Measurements from ENCODE around the gene RIPK1.
"Not testable (repeated sequence)": the region's sequence is repeated elsewhere in the genome, so short reads cannot be mapped to it uniquely, and the experiment has no call there.

Gene RIPK1

DNA sequence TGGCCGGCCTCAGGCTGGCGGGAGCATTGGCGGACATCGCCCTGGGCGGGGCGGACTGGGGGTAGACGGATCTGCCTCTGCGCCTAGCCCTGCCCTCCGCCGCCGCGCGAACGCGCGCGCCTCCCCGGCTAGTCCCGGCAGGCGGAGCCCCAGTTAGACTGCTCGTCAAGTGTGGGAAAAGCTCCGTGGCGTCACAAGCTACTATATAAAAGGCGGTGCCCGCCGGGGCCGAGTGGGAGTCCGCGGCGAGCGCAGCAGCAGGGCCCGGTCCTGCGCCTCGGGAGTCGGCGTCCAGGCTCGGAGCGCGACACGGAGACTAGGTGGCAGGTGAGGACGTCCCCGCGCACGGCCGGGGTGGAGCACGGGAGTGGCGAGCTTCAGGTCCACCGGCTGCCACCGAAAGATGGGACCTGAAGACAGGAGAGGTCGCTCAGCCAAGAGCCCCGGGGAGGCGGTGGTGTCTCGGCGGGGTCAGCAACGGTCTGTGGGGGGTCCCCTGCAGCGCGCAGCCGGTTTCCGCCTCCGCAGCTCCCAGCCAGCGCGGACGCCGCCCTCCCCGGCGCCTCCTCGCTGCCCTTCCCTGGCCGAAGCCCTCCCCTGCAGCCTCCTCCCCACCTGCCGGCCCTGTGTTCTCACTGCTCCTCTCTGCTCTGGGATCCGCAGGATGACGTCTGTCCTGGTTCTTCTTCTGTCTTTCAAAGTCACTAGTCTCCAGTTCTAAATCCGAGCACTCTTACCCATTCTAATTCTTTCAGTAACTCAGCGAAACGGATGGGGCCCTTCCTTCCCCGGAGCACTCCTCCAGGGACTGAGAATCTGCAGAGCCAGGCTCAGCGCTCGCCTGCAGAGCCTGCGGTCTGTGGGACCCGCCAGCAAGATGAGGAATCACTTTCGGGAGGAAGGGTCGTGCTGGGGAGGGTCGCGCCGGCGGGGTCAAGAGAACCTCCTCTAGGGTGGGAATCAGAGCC is 4.3 kb upstream of the RIPK1 start:
- peak; percentile 95 for DNase-seq (ENCODE audit: low read depth)
- TF ChIP-seq, protein P1, sequence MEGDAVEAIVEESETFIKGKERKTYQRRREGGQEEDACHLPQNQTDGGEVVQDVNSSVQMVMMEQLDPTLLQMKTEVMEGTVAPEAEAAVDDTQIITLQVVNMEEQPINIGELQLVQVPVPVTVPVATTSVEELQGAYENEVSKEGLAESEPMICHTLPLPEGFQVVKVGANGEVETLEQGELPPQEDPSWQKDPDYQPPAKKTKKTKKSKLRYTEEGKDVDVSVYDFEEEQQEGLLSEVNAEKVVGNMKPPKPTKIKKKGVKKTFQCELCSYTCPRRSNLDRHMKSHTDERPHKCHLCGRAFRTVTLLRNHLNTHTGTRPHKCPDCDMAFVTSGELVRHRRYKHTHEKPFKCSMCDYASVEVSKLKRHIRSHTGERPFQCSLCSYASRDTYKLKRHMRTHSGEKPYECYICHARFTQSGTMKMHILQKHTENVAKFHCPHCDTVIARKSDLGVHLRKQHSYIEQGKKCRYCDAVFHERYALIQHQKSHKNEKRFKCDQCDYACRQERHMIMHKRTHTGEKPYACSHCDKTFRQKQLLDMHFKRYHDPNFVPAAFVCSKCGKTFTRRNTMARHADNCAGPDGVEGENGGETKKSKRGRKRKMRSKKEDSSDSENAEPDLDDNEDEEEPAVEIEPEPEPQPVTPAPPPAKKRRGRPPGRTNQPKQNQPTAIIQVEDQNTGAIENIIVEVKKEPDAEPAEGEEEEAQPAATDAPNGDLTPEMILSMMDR (conservative IDR thresholded peaks at IDR 0.05; ENCODE audit: low read depth, low read length) = no peak
- peak overlapping the region; percentile 75 for H3K4me3 ChIP-seq (ENCODE audit: low read depth, low read length)

DNA sequence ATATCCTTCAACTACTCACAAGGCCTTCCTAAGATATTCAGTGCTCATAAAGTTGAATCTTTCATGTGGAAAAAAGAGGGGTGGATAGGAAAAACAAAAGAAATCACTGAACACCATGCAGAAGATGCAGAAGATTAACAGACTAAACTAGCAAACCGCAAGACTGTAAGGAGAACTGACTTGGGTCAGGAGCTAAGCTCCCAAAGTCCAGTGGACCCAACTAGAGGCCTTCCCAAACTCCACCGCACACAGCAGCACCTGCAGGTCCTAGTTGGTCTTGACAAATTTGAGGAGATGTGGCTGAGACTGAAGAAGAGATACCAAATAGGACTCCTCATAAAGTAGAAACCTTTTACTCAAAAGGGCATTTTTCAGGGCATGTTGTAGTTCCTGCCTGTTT is 3.3 kb downstream of the RIPK1 start:
- TF ChIP-seq, protein P1 (conservative IDR thresholded peaks at IDR 0.05; ENCODE audit: low read depth, low read length) = no peak
- H3K4me3 ChIP-seq (ENCODE audit: low read depth, low read length) = no peak overlapping the region
- DNase-seq (ENCODE audit: low read depth) = no peak

DNA sequence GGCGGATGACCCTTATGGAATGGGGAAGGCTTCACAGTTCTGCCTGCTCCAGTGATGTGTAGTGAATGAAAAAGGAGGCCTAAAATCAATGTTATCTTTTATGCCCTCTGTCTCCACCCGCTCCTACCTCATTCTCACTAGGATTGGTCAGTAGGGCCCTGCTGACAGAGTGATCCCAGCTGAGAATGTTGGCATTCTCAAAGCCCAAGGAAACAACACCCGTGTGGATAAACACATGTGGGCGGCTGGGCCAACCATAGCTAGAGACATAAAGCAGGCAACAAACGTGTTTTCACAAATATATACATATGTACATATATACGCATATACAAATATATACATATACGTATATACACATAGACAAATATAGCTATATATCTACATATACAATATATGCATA is 4.5 kb downstream of the RIPK1 start:
- TF ChIP-seq, protein P1 (conservative IDR thresholded peaks at IDR 0.05; ENCODE audit: low read depth, low read length) = no peak
- no peak overlapping the region for H3K4me3 ChIP-seq (ENCODE audit: low read depth, low read length)
- no peak for DNase-seq (ENCODE audit: low read depth)

DNA sequence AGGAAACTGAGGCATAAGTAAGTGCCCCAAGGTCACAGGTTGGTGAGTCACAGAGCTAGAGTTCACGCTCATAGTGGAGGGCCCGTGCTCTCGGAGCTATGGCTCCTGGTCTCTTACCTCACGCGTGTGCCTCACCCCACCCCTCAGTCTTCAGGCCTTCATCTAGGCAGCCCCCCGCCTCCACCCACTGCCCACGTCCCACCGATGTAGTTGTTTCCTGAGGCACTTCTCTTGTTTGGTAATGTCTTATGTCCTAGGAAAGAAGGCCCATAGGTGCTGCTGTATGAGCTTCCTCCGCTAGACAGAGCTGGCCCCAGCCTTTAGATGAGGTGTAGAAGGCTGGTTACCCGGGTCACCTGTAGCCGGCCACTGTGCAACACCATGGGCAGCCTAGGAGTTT is 5.1 kb downstream of the RIPK1 start:
- H3K4me3 ChIP-seq (ENCODE audit: low read depth, low read length) = no peak overlapping the region
- TF ChIP-seq, protein P1 (conservative IDR thresholded peaks at IDR 0.05; ENCODE audit: low read depth, low read length) = no peak
- DNase-seq (ENCODE audit: low read depth) = no peak

DNA sequence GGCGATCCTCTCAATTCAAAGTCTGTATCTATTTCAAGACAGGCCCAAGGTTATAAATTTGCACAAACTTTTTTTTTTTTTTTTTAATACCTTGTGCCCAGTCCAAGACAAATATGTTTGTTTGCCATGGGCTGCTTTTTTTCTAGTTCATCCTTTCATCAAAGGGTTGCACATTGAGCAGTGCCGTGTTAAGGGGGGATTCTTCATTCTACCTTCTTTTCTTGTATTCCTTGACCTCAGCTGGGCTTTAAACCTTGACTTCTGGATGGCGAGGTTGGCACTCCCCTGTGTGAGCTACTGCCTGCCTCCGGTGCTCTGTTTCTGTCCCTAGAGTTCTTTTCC is 7.4 kb downstream of the RIPK1 start:
- DNase-seq (ENCODE audit: low read depth) = no peak
- TF ChIP-seq, protein P1 (conservative IDR thresholded peaks at IDR 0.05; ENCODE audit: low read depth, low read length) = no peak
- no peak overlapping the region for H3K4me3 ChIP-seq (ENCODE audit: low read depth, low read length)

DNA sequence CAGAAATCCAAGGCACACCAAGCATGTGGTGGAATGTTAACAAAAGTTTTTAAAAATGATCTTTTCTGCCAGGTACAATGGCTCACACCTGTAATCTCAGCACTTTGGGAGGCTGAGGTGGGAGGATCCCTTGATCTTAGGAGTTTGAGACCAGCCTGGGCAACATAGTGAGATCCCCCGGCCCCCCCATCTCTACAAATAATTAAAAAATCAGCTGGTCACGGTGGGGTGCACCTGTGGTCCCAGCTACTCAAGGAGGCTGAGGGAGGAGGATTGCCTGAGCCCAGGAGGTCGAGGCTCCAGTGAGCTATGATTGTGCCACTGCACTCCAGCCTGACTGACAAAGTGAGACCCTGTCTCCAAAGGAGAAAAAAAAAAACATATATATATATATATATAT is 8.0 kb downstream of the RIPK1 start:
- DNase-seq (ENCODE audit: low read depth) = no peak
- no peak overlapping the region for H3K4me3 ChIP-seq (ENCODE audit: low read depth, low read length)
- TF ChIP-seq, protein P1 (conservative IDR thresholded peaks at IDR 0.05; ENCODE audit: low read depth, low read length) = no peak

DNA sequence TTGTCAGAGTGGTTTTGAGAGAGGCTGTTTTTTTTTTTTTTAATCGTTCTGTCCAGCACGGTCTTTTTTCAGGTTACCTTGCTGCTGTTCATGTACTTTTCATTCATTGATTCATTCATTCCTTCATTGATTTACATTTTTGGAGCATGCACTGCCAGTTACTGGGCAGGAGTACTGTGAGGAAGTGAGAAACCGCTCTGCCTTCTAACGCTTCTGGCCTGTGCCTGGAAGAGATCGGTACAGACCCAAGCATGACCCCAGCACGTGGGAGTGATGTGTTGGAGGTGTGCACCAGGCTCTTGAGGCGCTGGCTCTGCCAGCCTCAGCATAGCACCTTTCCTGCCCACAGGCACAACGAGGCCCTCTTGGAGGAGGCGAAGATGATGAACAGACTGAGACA is 9.1 kb downstream of the RIPK1 start:
- no peak for DNase-seq (ENCODE audit: low read depth)
- TF ChIP-seq, protein P1 (conservative IDR thresholded peaks at IDR 0.05; ENCODE audit: low read depth, low read length) = no peak
- H3K4me3 ChIP-seq (ENCODE audit: low read depth, low read length) = no peak overlapping the region

DNA sequence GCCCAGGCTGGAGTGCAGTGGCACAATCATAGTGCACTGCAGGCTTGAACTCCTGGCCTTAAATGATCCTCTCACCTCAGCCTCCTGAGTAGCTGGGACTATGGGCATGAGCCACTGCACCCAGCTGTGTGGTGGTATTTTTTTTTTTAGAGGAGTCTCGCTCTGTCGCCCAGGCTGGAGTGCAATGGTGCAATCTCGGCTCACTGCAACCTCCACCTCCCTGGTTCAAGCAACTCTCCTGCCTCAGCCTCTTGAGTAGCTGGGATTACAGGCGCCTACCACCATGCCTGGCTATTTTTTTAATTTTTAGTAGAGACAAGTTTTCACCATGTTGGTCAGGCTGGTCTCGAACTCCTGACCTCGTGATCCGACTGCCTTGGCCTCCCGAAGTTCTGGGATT is 10.7 kb downstream of the RIPK1 start:
- DNase-seq (ENCODE audit: low read depth); H3K4me3 ChIP-seq (ENCODE audit: low read depth, low read length): not testable (repeated sequence)
